ENCODE results near the gene LRP10.

- TF ChIP-seq CTCF (IDR thresholded peaks at IDR 0.05) (no peak), POLR2A (IDR thresholded peaks at IDR 0.05) (no peak), EP300 (IDR thresholded peaks at IDR 0.05) (no peak)
Observed at GRCh38 chr14:22872833-22873520, 1.4 kb downstream of the LRP10 start.
